Heart left ventricle (tissue), 13 donors: ENCODE measurements around the gene GCDH.

Source experiments
- POLR2A ChIP-seq, 2 donors: fragments of 450-650 bp; IDR thresholded peaks; one replicate each; pipeline ENCODE4 v1.6.1; 2017; ENCODE audit warnings: antibody characterized with exemption in 2 of 2, mild to moderate bottlenecking in 2 of 2, moderate library complexity in 2 of 2
- TF ChIP-seq, protein P1 (sequence below), 12 donors: fragments of 200-600 bp; sonication (generic) in 4 of 12; IDR thresholded peaks; one replicate each; pipeline versions ENCODE4 v1.5.0 to v1.8.0; 2018 to 2022; ENCODE audit warnings: antibody characterized with exemption in 12 of 12, mild to moderate bottlenecking in 5 of 12
- donor health status: ischemic (EF 13 %, LVEDD 7.1; RV severe dilation, severe dysfunction).
- donor health status: DM: no; HTN: yes; CAD: no.
- donor health status: DM: no; HTN: no; CAD: no.
- donor health status: ischemic (EF 25% LVEDD 6.9; RV normal size, moderate dysfunction).
- donor health status: ischemic (EF 25% LVEDD 5.7; RV mildly dilated, moderate dysfunction).
- donor health status: ischemic (EF 35%, LVEDD 5.7; RV mildly dilated, moderate dysfunction).
- donor health status: nonischemic (EF 11% LVEDD 7.7; RV severe dilation, severe dysfunction).
- donor health status: DM: yes; HTN: yes; CAD: no.
- donor health status: PGD.
- donor health status: ischemic (EF 29% LVEDD 5.4; RV normal size, mild dysfunction).
- donor health status: nonischemic (EF 23%, LVEDD 6.1; RV moderate dilation, normal function).

DNA sequence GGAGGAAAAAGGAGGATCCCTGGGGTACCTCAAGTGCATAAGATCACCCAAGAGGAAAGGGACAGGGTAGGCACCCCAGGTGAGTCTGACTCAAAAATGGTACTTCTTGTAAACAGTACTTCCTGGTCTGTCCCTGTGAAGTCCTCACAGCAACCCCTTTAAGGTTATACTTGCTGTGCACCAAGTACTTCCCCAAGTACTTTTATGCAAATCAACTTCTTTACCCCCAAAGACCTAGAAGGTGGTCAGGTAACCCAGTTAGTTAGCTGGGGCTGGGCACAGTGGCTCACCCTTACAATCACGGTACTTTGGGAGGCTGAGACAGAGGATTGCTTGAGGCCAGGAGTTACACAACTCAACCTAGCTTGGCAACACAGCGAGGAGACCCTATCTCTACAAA is 49.9 kb downstream of the GCDH start:
- TF ChIP-seq, protein P1, sequence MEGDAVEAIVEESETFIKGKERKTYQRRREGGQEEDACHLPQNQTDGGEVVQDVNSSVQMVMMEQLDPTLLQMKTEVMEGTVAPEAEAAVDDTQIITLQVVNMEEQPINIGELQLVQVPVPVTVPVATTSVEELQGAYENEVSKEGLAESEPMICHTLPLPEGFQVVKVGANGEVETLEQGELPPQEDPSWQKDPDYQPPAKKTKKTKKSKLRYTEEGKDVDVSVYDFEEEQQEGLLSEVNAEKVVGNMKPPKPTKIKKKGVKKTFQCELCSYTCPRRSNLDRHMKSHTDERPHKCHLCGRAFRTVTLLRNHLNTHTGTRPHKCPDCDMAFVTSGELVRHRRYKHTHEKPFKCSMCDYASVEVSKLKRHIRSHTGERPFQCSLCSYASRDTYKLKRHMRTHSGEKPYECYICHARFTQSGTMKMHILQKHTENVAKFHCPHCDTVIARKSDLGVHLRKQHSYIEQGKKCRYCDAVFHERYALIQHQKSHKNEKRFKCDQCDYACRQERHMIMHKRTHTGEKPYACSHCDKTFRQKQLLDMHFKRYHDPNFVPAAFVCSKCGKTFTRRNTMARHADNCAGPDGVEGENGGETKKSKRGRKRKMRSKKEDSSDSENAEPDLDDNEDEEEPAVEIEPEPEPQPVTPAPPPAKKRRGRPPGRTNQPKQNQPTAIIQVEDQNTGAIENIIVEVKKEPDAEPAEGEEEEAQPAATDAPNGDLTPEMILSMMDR (IDR thresholded peaks at IDR 0.05), result no peak
- no peak for TF ChIP-seq POLR2A (IDR thresholded peaks at IDR 0.05)
